Measurements from ENCODE around the gene GMEB2. TPM values are rescaled to one million over a fixed set of nuclear protein-coding genes. Genes with fewer than 3 reads are reported as not detected.

GMEB2 gene
- total RNA-seq, 1 donor, result 27.1 TPM

GRCh38 chr20:63595416-63596127 lies 31.3 kb downstream of the GMEB2 start:
- H3K4me1 ChIP-seq (ENCODE audit: insufficient read depth, low read length), result no peaks in the 10 kb centered on the region
- no peaks in the 10 kb centered on the region for H3K9me3 ChIP-seq (ENCODE audit: low read depth, low read length)
- H3K27me3 ChIP-seq (ENCODE audit: insufficient read depth, low read length), result no peaks in the 10 kb centered on the region
- H3K4me3 ChIP-seq (ENCODE audit: low read length), result no peak overlapping the region

- Histone ChIP-seq H3K9me3 (ENCODE audit: low read depth, low read length) (no peaks in the 10 kb centered on the region), H3K4me3 (ENCODE audit: low read length) (no peak overlapping the region)
These were observed 32.8 kb downstream of the GMEB2 start for GRCh38 chr20:63594043-63594561.

GRCh38 chr20:63592661-63593060 lies 34.2 kb downstream of the GMEB2 start:
- Histone ChIP-seq H3K4me1 (ENCODE audit: insufficient read depth, low read length) (peaks cover 4% of the 10 kb centered on the region), H3K27me3 (ENCODE audit: insufficient read depth, low read length) (no peaks in the 10 kb centered on the region), H3K9me3 (ENCODE audit: low read depth, low read length) (no peaks in the 10 kb centered on the region), H3K4me3 (ENCODE audit: low read length) (no peak overlapping the region)

More at GRCh38 chr20:63594043-63594561, 32.8 kb downstream of the GMEB2 start:
- no peaks in the 10 kb centered on the region for H3K4me1 ChIP-seq (ENCODE audit: insufficient read depth, low read length)
- H3K27me3 ChIP-seq (ENCODE audit: insufficient read depth, low read length), result no peaks in the 10 kb centered on the region

- Histone ChIP-seq H3K4me3 (ENCODE audit: low read length) (no peak overlapping the region), H3K9me3 (ENCODE audit: low read depth, low read length) (no peaks in the 10 kb centered on the region), H3K27me3 (ENCODE audit: insufficient read depth, low read length) (no peaks in the 10 kb centered on the region), H3K4me1 (ENCODE audit: insufficient read depth, low read length) (peaks cover 8% of the 10 kb centered on the region)
These were observed 35.0 kb downstream of the GMEB2 start for GRCh38 chr20:63591786-63592355.

- H3K9me3 ChIP-seq (ENCODE audit: low read depth, low read length), result no peaks in the 10 kb centered on the region
- H3K4me1 ChIP-seq (ENCODE audit: insufficient read depth, low read length), result peaks cover 8% of the 10 kb centered on the region
- H3K4me3 ChIP-seq (ENCODE audit: low read length), result no peak overlapping the region
- H3K27me3 ChIP-seq (ENCODE audit: insufficient read depth, low read length), result no peaks in the 10 kb centered on the region
These were observed 35.8 kb downstream of the GMEB2 start for GRCh38 chr20:63591147-63591533.

GRCh38 chr20:63590218-63591146 lies 36.4 kb downstream of the GMEB2 start:
- Histone ChIP-seq H3K27me3 (ENCODE audit: insufficient read depth, low read length) (no peaks in the 10 kb centered on the region), H3K4me3 (ENCODE audit: low read length) (no peak overlapping the region), H3K4me1 (ENCODE audit: insufficient read depth, low read length) (peaks cover 12% of the 10 kb centered on the region), H3K9me3 (ENCODE audit: low read depth, low read length) (no peaks in the 10 kb centered on the region)

GRCh38 chr20:63589261-63590217 lies 37.4 kb downstream of the GMEB2 start:
- Histone ChIP-seq H3K4me3 (ENCODE audit: low read length) (no peak overlapping the region), H3K9me3 (ENCODE audit: low read depth, low read length) (no peaks in the 10 kb centered on the region), H3K4me1 (ENCODE audit: insufficient read depth, low read length) (peaks cover 14% of the 10 kb centered on the region), H3K27me3 (ENCODE audit: insufficient read depth, low read length) (no peaks in the 10 kb centered on the region)

GRCh38 chr20:63588641-63589041 lies 38.3 kb downstream of the GMEB2 start:
- no peaks in the 10 kb centered on the region for H3K9me3 ChIP-seq (ENCODE audit: low read depth, low read length)
- peaks cover 14% of the 10 kb centered on the region for H3K4me1 ChIP-seq (ENCODE audit: insufficient read depth, low read length)
- no peaks in the 10 kb centered on the region for H3K27me3 ChIP-seq (ENCODE audit: insufficient read depth, low read length)
- no peak overlapping the region for H3K4me3 ChIP-seq (ENCODE audit: low read length)

GRCh38 chr20:63587776-63588591 lies 38.9 kb downstream of the GMEB2 start:
- Histone ChIP-seq H3K4me3 (ENCODE audit: low read length) (no peak overlapping the region), H3K9me3 (ENCODE audit: low read depth, low read length) (no peaks in the 10 kb centered on the region)

GRCh38 chr20:63587256-63587655 lies 39.6 kb downstream of the GMEB2 start:
- Histone ChIP-seq H3K27me3 (ENCODE audit: insufficient read depth, low read length) (no peaks in the 10 kb centered on the region), H3K4me3 (ENCODE audit: low read length) (no peak overlapping the region), H3K9me3 (ENCODE audit: low read depth, low read length) (no peaks in the 10 kb centered on the region), H3K4me1 (ENCODE audit: insufficient read depth, low read length) (peaks cover 14% of the 10 kb centered on the region)

More at GRCh38 chr20:63587776-63588591, 38.9 kb downstream of the GMEB2 start:
- Histone ChIP-seq H3K4me1 (ENCODE audit: insufficient read depth, low read length) (peaks cover 14% of the 10 kb centered on the region), H3K27me3 (ENCODE audit: insufficient read depth, low read length) (no peaks in the 10 kb centered on the region)

- H3K4me3 ChIP-seq (ENCODE audit: low read length), result no peak overlapping the region
- no peaks in the 10 kb centered on the region for H3K27me3 ChIP-seq (ENCODE audit: insufficient read depth, low read length)
- H3K9me3 ChIP-seq (ENCODE audit: low read depth, low read length), result no peaks in the 10 kb centered on the region
- H3K4me1 ChIP-seq (ENCODE audit: insufficient read depth, low read length), result peaks cover 14% of the 10 kb centered on the region
These were observed 40.1 kb downstream of the GMEB2 start for GRCh38 chr20:63586797-63587196.

GRCh38 chr20:63585616-63586565 lies 41.0 kb downstream of the GMEB2 start:
- Histone ChIP-seq H3K27me3 (ENCODE audit: insufficient read depth, low read length) (no peaks in the 10 kb centered on the region), H3K9me3 (ENCODE audit: low read depth, low read length) (no peaks in the 10 kb centered on the region), H3K4me3 (ENCODE audit: low read length) (no peak overlapping the region), H3K4me1 (ENCODE audit: insufficient read depth, low read length) (peaks cover 14% of the 10 kb centered on the region)
